Inflammatory macrophage (primary cell): ENCODE measurements around the gene DHDH.
"Not testable (repeated sequence)": the region's sequence is repeated elsewhere in the genome, so short reads cannot be mapped to it uniquely, and the experiment has no call there.

Experiments
- DNase-seq, 2 donors: peaks; one replicate each; pipeline ENCODE4 v3.0.0-alpha.2; 2020 to 2022

DHDH gene

DNA sequence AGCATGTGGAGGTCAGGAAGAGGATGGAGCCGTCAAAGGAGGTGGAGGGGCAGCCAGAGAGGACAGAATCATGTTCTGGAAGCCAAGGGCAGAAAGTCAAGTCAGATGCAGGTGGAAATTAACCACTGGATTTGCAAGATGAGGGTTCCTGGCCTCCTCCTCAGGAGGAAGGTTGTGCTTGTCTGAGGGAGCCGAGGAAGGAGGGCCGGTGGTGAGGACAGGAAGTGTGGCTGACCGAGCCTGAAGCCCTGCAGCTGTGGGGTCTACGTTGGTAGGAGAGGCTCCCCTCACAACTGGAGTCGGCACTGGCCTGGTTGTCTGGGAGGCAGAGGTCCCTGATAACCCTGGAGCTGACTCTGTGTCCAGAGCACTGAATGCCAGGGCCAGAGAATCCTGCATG is 15.4 kb upstream of the DHDH start:
- no peak for DNase-seq

DNA sequence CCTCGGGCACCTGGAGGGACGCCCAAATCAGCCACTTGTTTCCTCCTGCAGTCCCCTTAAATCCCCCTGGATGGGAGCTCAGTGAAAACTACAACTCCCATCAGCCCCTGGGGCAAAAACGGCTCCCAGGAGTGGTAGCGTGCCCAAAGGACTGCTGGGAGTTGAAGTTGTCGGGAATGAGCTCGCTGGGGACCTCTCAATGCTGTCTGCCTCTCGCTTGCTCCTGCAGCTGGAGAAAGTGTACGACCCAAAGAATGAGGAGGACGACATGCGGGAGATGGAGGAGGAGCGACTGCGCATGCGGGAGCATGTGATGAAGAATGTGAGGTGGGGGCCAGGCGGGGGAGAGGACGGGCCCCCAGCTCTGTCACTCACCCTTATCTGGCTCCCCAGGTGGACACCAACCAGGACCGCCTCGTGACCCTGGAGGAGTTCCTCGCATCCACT is 14.7 kb upstream of the DHDH start:
- DNase-seq = no peak

DNA sequence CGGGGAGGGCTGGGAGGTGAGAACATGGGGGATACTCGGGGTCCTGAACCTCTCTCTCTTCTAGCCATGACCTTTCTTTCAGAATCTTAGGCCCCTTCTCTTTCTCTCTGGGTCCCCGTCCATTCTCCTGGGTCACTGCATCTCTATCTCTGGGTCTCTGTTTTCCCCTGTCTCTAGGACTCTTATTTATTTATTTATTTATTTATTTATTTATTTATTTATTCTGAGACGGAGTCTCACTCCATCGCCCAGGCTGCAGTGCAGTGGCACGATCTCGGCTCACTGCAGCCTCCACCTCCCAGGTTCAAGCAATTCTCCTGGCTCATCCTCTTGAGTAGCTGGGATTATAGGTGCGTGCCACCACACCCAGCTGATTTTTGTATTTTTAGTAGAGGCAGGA is 14.2 kb upstream of the DHDH start:
- not testable (repeated sequence) for DNase-seq

DNA sequence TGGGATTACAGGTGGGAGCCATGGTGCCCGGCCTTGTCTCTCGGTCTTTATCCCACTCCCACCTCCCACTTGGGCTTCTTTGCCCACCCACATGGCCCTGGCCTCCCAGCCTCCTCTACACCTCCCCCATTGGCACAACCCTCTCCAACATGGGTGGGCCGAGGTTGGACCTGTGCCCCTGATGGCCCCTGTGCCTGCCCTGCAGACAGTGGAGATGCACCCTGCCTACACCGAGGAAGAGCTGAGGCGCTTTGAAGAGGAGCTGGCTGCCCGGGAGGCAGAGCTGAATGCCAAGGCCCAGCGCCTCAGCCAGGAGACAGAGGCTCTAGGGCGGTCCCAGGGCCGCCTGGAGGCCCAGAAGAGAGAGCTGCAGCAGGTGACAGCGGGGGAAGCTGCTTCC is 12.6 kb upstream of the DHDH start:
- no peak for DNase-seq

DNA sequence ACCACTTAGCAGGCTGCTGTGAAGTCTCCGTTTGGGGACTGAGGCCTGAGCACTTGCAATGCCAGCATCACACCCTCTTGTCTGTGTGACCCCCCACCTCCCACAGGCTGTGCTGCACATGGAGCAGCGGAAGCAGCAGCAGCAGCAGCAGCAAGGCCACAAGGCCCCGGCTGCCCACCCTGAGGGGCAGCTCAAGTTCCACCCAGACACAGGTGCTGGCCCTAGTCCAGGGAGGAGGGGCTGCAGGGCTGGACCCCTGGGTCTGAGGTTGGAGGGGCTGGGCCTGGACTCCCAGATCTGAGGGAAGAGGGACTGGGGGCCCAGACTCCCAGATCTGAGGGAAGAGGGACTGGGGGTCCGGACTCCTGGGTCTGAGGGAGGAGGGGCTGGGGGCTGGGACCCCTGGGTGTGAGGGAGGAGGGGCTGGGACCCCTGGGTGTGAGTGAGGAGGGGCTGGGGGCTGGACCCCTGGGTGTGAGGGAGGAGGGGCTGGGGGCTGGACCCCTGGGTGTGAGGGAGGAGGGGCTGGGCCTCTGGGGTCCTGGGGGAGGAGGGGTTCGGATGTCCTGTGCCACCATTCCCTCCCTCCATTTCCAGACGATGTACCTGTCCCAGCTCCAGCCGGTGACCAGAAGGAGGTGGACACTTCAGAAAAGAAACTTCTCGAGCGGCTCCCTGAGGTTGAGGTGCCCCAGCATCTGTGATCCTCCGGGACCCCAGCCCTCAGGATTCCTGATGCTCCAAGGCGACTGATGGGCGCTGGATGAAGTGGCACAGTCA is 11.6 kb upstream of the DHDH start:
- no peak for DNase-seq

DNA sequence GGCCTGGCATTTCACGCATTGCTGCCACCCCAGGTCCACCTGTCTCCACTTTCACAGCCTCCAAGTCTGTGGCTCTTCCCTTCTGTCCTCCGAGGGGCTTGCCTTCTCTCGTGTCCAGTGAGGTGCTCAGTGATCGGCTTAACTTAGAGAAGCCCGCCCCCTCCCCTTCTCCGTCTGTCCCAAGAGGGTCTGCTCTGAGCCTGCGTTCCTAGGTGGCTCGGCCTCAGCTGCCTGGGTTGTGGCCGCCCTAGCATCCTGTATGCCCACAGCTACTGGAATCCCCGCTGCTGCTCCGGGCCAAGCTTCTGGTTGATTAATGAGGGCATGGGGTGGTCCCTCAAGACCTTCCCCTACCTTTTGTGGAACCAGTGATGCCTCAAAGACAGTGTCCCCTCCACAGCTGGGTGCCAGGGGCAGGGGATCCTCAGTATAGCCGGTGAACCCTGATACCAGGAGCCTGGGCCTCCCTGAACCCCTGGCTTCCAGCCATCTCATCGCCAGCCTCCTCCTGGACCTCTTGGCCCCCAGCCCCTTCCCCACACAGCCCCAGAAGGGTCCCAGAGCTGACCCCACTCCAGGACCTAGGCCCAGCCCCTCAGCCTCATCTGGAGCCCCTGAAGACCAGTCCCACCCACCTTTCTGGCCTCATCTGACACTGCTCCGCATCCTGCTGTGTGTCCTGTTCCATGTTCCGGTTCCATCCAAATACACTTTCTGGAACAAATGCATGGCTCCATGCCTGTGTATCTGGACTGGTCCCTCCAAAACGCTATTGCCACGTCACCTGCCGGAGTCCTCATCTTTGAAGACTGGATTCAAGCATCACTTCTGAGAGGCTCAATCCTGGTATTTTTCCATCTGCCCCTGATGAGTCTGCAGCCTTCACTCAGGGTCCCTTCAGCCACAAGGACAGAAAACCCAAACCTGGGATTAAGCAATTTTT is 10.7 kb upstream of the DHDH start:
- DNase-seq = no peak

DNA sequence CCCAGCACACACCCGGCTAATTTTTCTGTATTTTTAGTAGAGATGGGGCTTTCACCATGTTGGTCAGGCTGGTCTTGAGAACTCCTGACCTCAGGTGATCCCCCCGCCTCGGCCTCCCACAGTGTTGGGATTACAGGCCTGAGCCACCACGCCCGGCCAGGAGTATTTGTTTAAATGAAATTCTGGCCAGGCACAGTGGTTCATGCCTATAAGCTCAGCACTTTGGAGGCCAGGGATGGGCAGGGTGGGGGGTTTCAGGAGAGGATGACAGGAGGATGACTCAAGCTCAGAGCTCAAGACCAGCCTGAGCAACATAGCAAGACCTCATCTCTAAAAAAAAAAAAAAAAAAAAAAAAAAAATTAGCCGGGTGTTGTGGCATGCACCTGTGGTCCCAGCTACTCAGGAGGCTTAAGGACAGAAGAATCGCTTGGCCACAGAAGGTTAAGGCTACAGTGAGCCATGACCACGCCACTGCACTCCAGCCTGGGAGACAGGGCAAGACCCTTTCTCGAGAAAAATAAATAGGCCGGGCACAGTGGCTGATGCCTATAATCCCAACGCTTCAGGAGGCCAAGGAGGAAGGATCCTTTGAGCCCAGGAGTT is 8.2 kb upstream of the DHDH start:
- DNase-seq = no peak

DNA sequence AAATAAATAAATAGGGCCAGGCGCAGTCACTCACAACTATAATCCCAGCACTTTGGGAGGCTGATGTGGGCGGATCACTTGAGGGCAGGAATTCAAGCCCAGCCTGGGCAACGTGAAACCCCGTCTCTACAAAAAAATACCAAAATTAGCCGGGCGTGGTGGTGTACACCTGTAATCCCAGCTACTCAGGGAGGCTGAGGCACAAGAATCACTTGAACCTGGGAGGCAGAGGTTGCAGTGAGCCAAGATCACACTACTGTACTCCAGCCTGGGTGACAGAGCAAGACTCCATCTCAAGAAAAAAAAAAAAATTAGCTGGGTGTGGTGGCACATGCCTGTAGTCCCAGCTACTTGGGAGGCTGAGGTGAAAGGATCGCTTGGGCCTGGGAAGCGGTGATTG is 7.6 kb upstream of the DHDH start:
- DNase-seq = not testable (repeated sequence)

DNA sequence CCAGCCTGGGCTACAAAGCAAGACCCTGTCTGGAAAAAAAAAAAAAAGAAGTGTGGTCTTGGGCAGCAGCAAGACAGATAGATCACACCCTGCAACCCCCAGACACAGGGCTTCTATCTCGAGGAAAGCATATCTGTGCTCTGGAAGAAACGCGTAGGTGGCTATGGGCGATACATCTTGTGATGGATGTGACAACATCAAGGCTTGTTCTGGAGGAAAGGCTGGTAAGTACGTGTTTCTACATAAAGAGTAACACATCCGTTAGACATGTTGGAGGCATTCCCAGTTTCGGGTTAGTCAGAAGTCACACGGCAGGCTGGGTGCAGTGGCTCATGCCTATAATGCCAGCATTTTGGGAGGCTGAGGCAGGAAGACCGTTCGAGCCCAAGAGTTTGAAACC is 6.6 kb upstream of the DHDH start:
- peak; percentile 95 to 98 for DNase-seq

DNA sequence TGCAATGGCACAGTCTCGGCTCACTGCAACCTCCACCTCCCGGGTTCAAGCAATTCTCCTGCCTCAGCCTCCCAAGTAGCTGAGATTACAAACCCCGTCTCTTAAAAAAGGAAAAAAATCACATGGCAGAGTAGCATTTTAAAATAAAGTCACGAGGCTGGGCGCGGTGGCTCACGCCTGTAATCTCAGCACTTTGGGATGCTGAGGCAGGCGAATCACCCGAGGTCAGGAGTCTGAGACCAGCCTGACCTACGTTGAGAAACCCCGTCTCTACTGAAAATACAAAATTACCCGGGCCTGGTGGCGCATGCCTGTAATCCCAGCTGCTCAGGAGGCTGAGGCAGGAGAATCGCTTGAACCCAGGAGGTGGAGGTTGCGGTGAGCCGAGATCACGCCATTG is 5.8 kb upstream of the DHDH start:
- peak; percentile 12 to 37 for DNase-seq

DNA sequence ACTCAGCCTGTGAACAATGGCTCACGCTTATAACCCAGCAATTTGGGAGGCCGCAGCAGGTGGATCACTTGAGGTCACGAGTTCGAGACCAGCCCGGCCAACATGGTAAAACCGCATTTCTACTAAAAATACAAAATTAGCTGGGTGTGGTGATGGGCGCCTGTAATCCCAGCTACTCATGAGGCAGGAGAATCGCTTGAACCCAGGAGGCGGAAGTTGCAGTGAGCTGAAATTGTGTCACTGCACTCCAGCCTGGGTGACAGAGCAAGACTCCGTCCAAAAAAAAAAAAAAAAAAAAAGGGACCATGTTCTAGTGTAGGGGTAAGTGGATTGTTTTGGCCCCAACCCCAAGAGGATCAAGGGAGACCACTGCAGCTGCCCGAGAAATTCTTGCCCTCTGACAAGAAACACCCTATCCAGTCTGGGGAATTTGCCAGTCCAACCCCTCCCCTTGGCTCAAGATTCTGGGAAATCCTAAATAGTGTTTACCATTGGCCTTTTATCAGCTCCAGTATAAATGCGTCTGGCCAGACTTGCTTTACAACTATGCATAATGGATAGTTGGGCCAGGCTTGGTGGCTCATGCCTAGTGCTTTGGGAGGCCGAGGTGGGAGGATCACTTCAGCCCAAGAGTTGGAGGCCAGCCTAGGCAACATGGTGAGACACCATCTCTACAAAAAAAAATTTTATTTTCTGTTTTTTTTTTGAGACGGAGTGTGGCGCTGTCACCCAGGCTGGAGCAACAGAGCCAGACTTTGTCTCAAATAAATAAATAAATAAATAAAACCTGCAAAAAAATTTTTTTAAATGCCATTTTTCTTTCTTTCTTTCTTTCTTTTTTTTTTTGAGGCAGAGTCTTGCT is 5.1 kb upstream of the DHDH start:
- no peak for DNase-seq

DNA sequence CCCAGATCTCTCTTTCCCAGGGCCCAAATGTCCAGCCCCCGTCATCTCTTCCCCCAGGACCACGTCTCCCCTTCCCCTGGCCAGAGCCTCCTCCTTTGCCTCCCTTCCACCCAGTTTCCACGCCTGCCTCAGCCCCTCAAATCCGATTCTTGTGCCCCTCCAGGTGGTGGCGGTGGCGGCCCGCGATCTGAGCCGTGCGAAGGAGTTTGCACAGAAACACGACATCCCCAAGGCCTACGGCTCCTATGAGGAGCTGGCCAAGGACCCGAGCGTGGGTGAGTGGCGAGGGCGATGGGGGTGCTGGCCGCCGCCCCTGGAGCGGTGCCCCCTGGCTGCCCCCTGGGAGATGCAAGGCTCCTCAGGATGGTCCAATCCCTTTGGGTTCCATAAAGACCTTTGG is 1.3 kb downstream of the DHDH start:
- no peak for DNase-seq

DNA sequence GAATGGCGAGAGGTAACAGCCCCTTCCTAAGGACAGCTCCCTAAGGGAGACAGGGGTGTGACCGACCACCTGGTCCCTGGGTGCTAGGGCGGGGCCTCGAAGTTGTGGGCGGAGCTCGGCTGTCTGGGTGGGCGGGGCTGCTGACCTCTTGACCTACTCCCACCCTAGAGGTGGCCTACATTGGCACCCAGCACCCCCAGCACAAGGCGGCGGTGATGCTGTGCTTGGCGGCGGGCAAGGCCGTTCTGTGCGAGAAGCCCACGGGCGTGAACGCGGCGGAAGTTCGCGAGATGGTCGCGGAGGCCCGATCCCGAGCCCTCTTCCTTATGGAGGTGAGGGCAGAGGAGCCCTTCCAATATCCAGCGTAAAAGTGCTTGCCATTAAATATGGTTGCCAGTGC is 2.4 kb downstream of the DHDH start:
- DNase-seq = no peak

DNA sequence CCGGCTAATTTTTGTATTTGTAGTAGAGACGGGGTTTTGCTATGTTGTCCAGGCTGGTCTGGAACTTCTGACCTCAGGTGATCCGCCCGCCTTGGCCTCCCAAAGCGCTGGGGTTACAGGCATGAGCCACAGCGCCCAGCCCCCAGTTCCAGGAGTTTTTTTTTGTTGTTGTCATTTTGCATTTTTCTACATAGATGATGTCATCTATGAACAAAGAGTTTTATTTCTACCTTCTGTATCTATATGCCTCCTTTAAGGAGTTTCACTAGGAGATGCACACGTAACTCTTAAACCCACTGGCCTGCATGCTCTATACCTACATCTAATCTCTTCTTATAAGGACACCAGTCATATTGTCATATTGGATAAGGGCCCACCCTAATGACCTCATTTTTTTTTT is 4.8 kb downstream of the DHDH start:
- DNase-seq = no peak

DNA sequence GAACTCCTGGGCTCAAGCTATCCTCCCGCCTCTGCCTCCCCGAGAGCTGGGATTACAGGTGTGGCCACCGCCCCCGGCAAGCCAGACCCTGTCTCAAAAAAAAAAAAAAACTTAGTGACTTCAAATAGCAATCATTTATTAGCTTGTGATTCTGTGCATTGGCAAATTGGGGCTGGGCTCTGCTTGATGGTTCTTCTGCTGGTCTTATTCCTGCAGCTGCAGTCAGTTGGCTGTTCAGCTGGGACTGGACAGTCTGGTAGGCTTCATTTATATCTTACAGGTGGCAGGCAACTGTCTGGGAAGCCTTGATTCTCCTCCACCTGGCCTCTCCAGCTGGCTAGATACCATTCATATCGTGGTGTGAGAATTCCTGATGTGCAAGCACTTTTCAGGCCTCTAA is 7.4 kb downstream of the DHDH start:
- DNase-seq = no peak

DNA sequence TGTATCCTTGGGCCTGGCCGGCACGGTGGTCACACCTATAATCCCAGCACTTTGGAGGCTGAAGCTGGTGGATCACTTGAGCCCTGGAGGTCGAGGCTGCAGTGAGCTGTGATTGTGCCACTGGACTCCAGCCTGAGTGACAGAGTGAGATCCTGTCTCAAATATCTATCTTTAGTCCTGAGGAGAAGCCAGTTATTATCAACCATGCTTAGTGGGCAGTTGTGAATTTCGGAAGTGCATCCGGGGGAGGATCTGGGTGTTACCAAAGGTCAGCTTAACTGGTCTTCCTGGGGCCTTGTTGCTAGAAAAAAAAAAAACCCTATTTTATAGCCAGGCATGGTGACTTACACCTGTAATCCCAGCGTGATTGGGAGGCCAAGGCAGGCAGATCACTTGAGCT is 9.6 kb downstream of the DHDH start:
- no peak for DNase-seq

DNA sequence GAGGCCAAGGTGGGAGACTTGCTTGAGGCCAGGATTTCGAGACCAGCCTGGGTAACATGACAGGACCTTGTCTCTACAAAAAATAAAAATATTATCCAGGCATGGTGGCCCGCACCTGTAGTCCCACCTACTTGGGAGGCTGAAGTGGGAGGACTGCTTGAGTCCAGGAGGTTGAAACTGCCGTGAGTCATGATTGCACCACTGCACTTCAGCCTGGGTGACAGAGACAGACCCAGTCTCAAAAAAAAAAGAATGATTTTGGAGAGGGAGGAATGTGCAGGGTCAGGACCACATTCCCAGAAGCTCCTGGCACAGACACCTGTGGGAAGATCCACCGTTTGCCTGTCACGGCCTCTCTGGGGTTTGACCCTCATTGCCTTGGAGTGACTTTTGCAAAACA is 11.9 kb downstream of the DHDH start:
- no peak for DNase-seq

DNA sequence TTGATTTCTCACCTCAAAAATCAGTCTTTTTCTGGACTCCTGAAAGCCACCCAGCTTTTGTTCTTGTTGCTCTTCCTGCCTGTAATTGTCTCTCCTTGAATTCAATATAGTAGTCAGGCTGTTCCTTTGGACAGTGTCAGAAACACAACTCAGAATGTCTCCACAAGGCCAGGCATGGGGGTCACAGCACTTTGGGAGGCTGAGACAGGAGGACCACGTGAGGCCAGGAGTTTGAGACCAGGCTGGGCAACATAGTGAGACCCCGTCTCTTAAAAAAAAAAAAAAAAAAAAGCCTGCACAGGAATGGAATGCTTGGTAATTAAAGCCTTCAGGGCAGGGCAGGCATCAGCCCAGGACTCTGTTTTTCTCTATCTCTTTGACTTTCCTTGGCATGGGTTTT is 12.3 kb downstream of the DHDH start:
- DNase-seq = no peak

DNA sequence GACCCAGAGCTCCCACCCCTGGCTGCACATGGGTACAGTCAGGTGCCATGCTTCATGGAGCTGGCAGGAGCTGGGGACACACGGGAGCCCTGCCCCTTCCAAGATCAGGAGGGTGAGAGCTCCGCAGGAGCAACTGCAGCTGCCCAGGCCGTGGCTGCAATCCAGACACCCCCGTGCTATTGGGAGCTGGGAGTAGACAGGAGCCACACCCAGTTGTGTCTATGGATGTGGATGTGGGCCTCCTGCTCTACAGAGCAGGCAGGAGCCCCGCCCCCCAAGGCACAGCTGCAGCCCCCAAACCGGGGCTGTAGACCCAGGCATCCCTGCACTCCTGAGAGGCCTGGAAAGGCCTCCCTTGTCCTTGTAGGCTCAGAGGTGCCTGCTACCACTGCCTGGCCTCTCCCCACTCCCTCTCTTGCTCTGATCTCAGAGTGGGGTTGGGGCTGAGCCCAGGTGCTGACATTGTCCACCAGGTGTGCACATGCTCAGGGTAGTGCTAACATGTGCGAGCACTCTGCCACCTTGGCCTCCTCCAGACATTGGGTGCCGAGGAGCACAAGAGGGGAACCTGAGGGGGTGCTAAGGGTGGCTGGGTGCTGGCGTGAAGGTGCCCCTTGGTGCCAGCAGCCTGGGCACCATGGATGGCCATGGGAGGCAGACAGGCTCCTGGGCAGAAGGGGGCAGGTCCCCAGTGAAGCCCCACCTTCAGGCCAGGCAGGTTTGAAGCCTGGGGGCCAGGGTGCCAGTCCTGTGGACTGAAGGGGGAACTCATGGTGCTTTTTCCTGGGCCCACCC is 13.2 kb downstream of the DHDH start:
- DNase-seq = no peak

DNA sequence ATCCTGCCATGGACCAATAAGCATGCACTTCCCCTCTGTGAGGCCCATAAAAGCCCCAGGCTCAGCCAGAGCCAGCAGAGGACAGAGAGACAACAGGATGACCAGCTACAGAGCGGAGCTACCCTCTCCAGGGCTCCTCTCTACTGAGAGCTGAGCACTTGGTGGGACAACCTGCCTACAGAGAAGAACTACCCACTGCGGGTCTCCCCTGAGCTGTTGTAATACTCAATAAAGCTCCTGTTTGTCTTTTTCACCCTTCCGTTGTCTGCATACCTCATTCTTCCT is 13.7 kb downstream of the DHDH start:
- no peak for DNase-seq

DNA sequence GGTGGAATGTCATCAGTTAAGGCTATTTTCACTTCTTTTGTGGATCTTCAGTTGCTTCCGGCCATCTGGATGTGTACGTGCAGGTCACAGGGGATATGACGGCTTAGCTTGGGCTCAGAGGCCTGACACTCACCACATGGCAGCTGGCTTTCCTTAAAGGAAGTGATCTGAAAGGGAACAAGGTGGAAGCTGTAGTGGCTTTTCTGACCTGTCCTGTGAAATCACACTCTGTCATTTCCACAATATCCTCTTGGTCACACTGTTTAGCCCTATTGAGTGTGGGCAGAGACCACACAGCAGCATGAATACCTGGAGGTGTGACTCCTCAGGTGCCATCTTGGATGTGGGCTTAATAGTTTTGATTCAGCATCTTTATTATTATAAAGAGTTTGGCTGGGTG is 16.7 kb downstream of the DHDH start:
- DNase-seq = peak in 1 of 2 donors; percentile 46
